SH-SY5Y (cell line): ENCODE data around the gene MAPK8IP1.

ENCODE experiments used
- GATA2 ChIP-seq: IDR thresholded peaks from 2 replicates; pipeline ENCODE4 v1.6.1; 2011; ENCODE audit warnings: mild to moderate bottlenecking, low read depth, low read length
- GATA3 ChIP-seq: IDR thresholded peaks from 2 replicates; pipeline ENCODE4 v1.6.1; 2011; ENCODE audit warnings: low read depth, mild to moderate bottlenecking, low read length, moderate library complexity

- TF ChIP-seq GATA2 (no peak), GATA3 (no peak)
Measured at GRCh38 chr11:45843158-45843924, 42.1 kb upstream of the MAPK8IP1 start.
